ENCODE results near the gene FOCAD.
"Not testable (repeated sequence)": the region's sequence is repeated elsewhere in the genome, so short reads cannot be mapped to it uniquely, and the experiment has no call there.

The FOCAD gene

GRCh38 chr9:20950707-20951106, 266.6 kb downstream of the FOCAD start:
- no peak for TF ChIP-seq PAX5 (IDR thresholded peaks at IDR 0.05; ENCODE audit: insufficient read depth, low read length, severe bottlenecking)
- TF ChIP-seq TAF1 (IDR thresholded peaks at IDR 0.05; ENCODE audit: low read depth, low read length) = no peak
- no peak for TF ChIP-seq POLR2AphosphoS5 (IDR thresholded peaks at IDR 0.05; ENCODE audit: low read depth, low read length)
- no peak for TF ChIP-seq SPI1 (IDR thresholded peaks at IDR 0.05; ENCODE audit: low read depth, low read length)
- TF ChIP-seq POU2F2 (IDR thresholded peaks at IDR 0.05; ENCODE audit: low read depth, low read length) = no peak
- TF ChIP-seq POLR2A (IDR thresholded peaks at IDR 0.05; ENCODE audit: low read depth, low read length) = no peak
- FAIRE-seq (peak; percentile 69), DNase-seq (ENCODE audit: insufficient read length, low spot score) (no peak)

- TF ChIP-seq SPI1 (IDR thresholded peaks at IDR 0.05; ENCODE audit: low read depth, low read length) = no peak
- FAIRE-seq = no peak
- no peak for DNase-seq (ENCODE audit: insufficient read length, low spot score)
Observed at GRCh38 chr9:20962536-20963225, 278.6 kb downstream of the FOCAD start.

- no peak for TF ChIP-seq POU2F2 (IDR thresholded peaks at IDR 0.05; ENCODE audit: low read depth, low read length)
- no peak for TF ChIP-seq POLR2AphosphoS5 (IDR thresholded peaks at IDR 0.05; ENCODE audit: low read depth, low read length)
- no peak for TF ChIP-seq PAX5 (IDR thresholded peaks at IDR 0.05; ENCODE audit: insufficient read depth, low read length, severe bottlenecking)
- TF ChIP-seq POLR2A (IDR thresholded peaks at IDR 0.05; ENCODE audit: low read depth, low read length) = no peak
- TF ChIP-seq TAF1 (IDR thresholded peaks at IDR 0.05; ENCODE audit: low read depth, low read length) = no peak
- no peak for TF ChIP-seq SPI1 (IDR thresholded peaks at IDR 0.05; ENCODE audit: low read depth, low read length)
- DNase-seq (ENCODE audit: insufficient read length, low spot score) = no peak
- FAIRE-seq = peak; percentile 63
Observed at GRCh38 chr9:20972684-20973083, 288.6 kb downstream of the FOCAD start.

DNA sequence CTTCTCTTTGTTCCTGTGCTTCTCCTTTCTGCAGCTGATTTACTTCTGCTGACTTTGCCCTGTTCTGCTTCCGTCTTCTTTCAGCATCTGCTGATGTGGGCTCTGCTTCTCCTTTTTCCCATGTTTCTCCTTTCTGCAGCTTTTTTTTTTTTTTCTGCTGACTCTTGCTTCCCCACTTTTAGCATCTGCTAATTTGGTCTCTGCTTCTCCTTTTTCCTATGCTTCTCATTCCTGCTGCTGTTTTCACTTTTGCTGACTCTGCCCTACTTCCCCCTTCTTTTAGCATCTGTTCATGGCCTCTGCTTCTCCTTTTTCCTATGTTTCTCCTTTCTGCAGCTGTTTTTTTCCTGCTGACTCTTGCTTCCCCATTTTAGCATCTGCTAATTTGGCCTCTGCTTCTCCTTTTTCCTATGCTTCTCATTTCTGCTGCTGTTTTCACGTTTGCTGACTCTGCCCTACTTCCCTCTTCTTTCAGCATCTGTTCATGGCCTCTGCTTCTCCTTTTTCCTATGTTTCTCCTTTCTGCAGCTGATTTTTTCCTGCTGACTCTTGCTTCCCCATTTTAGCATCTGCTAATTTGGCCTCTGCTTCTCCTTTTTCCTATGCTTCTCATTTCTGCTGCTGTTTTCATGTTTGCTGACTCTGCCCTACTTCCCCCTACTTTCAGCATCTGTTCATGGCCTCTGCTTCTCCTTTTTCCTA, 289.3 kb downstream of the FOCAD start:
- not testable (repeated sequence) for DNase-seq (ENCODE audit: insufficient read length, low spot score); FAIRE-seq

DNA sequence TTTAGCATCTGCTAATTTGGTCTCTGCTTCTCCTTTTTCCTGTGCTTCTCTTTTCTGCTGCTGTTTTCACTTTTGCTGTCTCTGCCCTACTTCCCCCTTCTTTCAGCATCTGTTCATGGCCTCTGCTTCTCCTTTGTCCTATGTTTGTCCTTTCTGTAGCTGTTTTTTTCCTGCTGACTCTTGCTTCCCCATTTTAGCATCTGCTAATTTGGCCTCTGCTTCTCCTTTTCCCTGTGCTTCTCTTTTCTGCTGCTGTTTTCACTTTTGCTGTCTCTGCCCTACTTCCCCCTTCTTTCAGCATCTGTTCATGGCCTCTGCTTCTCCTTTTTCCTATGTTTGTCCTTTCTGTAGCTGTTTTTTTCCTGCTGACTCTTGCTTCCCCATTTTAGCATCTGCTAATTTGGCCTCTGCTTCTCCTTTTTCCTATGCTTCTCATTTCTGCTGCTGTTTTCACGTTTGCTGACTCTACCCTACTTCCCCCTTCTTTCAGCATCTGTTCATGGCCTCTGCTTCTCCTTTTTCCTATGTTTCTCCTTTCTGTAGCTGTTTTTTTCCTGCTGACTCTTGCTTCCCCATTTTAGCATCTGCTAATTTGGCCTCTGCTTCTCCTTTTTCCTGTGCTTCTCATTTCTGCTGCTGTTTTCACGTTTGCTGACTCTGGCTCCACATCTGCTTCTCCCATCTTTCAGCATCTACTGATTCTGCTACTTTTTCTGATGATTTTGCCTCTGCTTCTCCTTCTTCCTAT, 290.3 kb downstream of the FOCAD start:
- DNase-seq (ENCODE audit: insufficient read length, low spot score); FAIRE-seq: not testable (repeated sequence)

GRCh38 chr9:20978249-20978648, 294.2 kb downstream of the FOCAD start:
- no peak for FAIRE-seq
- TF ChIP-seq POU2F2 (IDR thresholded peaks at IDR 0.05; ENCODE audit: low read depth, low read length) = no peak
- TF ChIP-seq POLR2AphosphoS5 (IDR thresholded peaks at IDR 0.05; ENCODE audit: low read depth, low read length) = no peak
- no peak for TF ChIP-seq TAF1 (IDR thresholded peaks at IDR 0.05; ENCODE audit: low read depth, low read length)
- no peak for DNase-seq (ENCODE audit: insufficient read length, low spot score)

GRCh38 chr9:20980832-20981455, 296.9 kb downstream of the FOCAD start:
- TF ChIP-seq POLR2AphosphoS5 (IDR thresholded peaks at IDR 0.05; ENCODE audit: low read depth, low read length) (no peak), SPI1 (IDR thresholded peaks at IDR 0.05; ENCODE audit: low read depth, low read length) (peak; percentile 80)
- DNase-seq (ENCODE audit: insufficient read length, low spot score) (no peak), FAIRE-seq (peak; percentile 84)

GRCh38 chr9:20981486-20981885, 297.4 kb downstream of the FOCAD start:
- DNase-seq (ENCODE audit: insufficient read length, low spot score) = no peak
- no peak for FAIRE-seq
- TF ChIP-seq POLR2A (IDR thresholded peaks at IDR 0.05; ENCODE audit: low read depth, low read length) (no peak), PAX5 (IDR thresholded peaks at IDR 0.05; ENCODE audit: insufficient read depth, low read length, severe bottlenecking) (no peak), SPI1 (IDR thresholded peaks at IDR 0.05; ENCODE audit: low read depth, low read length) (no peak), POLR2AphosphoS5 (IDR thresholded peaks at IDR 0.05; ENCODE audit: low read depth, low read length) (no peak), TAF1 (IDR thresholded peaks at IDR 0.05; ENCODE audit: low read depth, low read length) (no peak), POU2F2 (IDR thresholded peaks at IDR 0.05; ENCODE audit: low read depth, low read length) (no peak)

GRCh38 chr9:20984506-20984905, 300.4 kb downstream of the FOCAD start:
- DNase-seq (ENCODE audit: insufficient read length, low spot score) = no peak
- TF ChIP-seq POLR2AphosphoS5 (IDR thresholded peaks at IDR 0.05; ENCODE audit: low read depth, low read length) (no peak), PAX5 (IDR thresholded peaks at IDR 0.05; ENCODE audit: insufficient read depth, low read length, severe bottlenecking) (no peak), POLR2A (IDR thresholded peaks at IDR 0.05; ENCODE audit: low read depth, low read length) (no peak), POU2F2 (IDR thresholded peaks at IDR 0.05; ENCODE audit: low read depth, low read length) (no peak), SPI1 (IDR thresholded peaks at IDR 0.05; ENCODE audit: low read depth, low read length) (no peak), TAF1 (IDR thresholded peaks at IDR 0.05; ENCODE audit: low read depth, low read length) (no peak)
- FAIRE-seq = no peak

GRCh38 chr9:20985851-20986600, 302.0 kb downstream of the FOCAD start:
- FAIRE-seq (no peak), DNase-seq (ENCODE audit: insufficient read length, low spot score) (no peak)
- TF ChIP-seq POLR2A (IDR thresholded peaks at IDR 0.05; ENCODE audit: low read depth, low read length) (no peak), SPI1 (IDR thresholded peaks at IDR 0.05; ENCODE audit: low read depth, low read length) (no peak), TAF1 (IDR thresholded peaks at IDR 0.05; ENCODE audit: low read depth, low read length) (no peak), PAX5 (IDR thresholded peaks at IDR 0.05; ENCODE audit: insufficient read depth, low read length, severe bottlenecking) (no peak), POU2F2 (IDR thresholded peaks at IDR 0.05; ENCODE audit: low read depth, low read length) (no peak), POLR2AphosphoS5 (IDR thresholded peaks at IDR 0.05; ENCODE audit: low read depth, low read length) (no peak)

All from GM12891 (cell line).